HEK293T (cell line): ENCODE results near the gene HIGD1A.

Experiments used
- ELF4 ChIP-seq: fragments of 450-650 bp; IDR thresholded peaks from 2 replicates; pipeline ENCODE4 v1.6.1; 2017; ENCODE audit warnings: antibody characterized with exemption
- FOXK2 ChIP-seq: fragments of 450-650 bp; IDR thresholded peaks from 2 replicates; pipeline ENCODE4 v1.6.1; 2016; ENCODE audit warnings: mild to moderate bottlenecking
- FOXM1 ChIP-seq: fragments of 450-650 bp; IDR thresholded peaks from 2 replicates; pipeline ENCODE4 v1.6.1; 2017; ENCODE audit warnings: mild to moderate bottlenecking, borderline replicate concordance
- HDGF ChIP-seq: fragments of 450-650 bp; IDR thresholded peaks from 2 replicates; pipeline ENCODE4 v1.6.1; 2017; ENCODE audit warnings: antibody characterized with exemption, borderline replicate concordance
- PKNOX1 ChIP-seq: fragments of 450-650 bp; IDR thresholded peaks from 2 replicates; pipeline ENCODE4 v1.6.1; 2016
- TARDBP ChIP-seq: fragments of 450-650 bp; IDR thresholded peaks from 2 replicates; pipeline ENCODE4 v1.6.1; 2016

GRCh38 chr3:42826141-42826540, 21.9 kb upstream of the HIGD1A start:
- TF ChIP-seq PKNOX1 (no peak), HDGF (no peak), FOXK2 (no peak), TARDBP (no peak), FOXM1 (no peak), ELF4 (no peak)
